Renal pelvis (tissue), 4 donors: ENCODE data around the gene FBXO48. TPM values are rescaled to one million over a fixed set of nuclear protein-coding genes. Genes with fewer than 3 reads are reported as not detected.
"Not testable (repeated sequence)": the region's sequence is repeated elsewhere in the genome, so short reads cannot be mapped to it uniquely, and the experiment has no call there.

ENCODE experiments used
- DNase-seq: peaks from one replicate; pipeline ENCODE4 v3.0.0-alpha.2; 2013
- polyA plus RNA-seq, 3 donors: library from polyadenylated mRNA; unstranded; fragments of 120-200 nt; gene quantifications; one replicate each; pipeline ENCODE4 v1.2.1, GENCODE V29; 2013; ENCODE audit not compliant: insufficient read length in 3 of 3

Gene FBXO48
- polyA plus RNA-seq, 3 donors, result 1.7 to 2.5 (median 2.3) TPM

DNA sequence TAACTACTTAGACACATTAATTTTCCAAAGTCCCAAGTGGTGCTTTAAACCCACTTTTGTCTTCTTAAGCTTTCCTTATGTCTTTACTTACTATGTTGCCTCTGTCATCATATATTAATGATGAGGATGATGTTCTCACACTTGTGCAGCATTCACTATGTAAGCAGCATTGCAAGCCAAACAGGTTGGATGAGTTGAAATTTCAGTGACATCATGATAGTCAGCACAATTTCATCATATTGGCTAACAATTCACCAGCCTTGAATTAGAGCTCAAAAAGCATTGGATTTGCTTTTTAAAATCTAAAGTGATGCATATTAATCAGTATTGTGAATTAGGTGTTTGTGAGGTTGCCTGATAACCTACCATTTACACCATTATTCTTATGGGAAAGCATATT is 8.0 kb upstream of the FBXO48 start:
- no peak for DNase-seq

DNA sequence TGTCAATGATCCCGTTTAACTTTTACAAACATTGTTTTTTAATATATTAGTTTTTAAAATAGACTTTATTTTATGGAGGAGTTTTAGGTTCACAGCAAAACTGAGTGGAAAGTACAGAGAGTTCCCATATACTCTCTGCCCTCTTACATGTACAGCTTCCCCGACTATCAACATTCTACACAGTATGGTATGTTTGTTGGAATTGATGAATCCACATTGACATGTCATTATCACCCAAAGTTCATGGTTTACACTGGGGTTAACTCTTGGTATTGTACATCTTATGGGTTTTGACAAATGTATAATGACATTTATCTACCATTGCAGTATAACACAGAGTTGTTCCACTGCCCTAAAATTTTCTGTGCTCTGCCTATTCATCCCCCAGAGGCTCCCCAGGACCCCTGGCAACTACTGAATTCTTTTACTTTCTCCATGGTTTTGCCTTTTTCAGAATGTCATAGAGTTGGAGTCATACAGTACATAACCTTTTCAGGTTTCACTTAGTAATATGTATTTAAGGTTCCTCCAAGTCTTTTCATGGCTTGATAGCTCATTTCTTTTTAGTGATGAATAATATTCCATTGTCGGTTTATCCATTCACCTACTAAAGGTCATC is 5.8 kb upstream of the FBXO48 start:
- DNase-seq, result no peak

DNA sequence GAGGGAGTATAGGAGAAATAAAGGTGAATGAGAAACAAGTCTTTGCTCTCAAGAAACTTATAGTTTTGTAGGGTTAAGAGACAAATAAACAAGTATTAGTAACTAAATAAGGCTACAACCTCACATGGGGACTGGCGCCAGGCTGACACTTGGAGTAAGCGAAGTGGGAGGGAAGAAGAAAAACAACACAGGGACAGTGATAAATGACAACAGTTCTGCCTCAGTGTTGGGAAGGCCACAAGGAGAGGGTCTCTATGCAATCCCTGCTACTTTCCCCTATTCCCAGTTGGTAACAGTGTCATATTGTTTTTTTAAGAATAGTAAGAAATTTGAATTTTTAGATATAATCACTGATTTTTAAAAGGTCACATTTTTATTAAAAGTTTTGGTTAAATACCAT is 4.3 kb upstream of the FBXO48 start:
- DNase-seq, result no peak

DNA sequence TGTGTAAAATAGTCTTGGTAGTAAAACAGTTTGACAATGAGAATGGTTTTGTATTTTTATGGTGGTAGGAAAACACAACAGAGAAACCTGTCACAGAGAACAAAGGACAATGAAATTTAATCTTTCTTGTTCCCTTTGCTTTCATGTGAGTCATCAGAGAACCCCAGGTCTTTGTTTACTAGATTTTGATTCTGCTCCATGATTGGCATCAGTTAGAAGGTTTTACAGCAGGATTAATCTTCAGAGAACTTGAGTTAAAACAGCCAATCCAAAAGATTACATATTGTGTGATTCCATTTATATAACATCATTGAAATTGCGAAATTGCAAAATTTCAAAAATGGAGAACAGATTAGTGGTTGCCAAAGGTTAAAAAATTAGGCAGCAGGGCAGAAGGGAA is 2.8 kb upstream of the FBXO48 start:
- no peak for DNase-seq

DNA sequence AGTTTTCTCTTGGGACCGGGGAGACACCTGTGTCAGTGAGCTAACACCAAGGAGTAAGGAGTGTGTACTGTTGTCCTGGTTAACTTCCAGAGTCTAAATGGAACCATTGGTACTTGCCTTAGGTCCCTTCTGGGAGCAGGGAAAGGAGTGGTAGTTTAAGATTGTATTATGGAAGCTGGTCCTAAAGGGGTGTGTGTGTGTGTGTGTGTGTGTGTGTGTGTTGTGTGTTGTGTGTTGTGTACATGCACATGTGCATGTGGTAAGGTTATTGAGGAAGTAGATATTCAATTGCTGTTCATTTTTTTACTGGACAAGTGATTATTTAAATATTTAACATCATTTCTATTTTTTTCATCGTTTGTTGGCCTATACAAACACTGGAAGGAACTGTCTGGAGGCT is 1.7 kb upstream of the FBXO48 start:
- no peak for DNase-seq

DNA sequence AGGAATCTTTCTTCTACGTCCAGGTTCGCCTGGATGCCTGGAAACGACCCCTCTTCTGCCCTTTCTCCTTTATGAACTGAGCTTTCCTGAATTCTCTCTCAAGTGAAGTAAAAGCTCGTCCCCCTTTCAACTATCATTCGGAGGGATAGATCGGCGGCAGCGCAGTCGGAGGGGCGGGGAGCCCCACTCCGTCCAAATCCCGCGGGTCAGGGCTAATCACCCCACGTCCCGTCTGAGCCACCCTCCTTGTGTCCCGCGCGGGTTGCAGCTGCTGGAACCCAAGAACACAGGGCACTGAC is 367 bp downstream of the FBXO48 start:
- no peak for DNase-seq

DNA sequence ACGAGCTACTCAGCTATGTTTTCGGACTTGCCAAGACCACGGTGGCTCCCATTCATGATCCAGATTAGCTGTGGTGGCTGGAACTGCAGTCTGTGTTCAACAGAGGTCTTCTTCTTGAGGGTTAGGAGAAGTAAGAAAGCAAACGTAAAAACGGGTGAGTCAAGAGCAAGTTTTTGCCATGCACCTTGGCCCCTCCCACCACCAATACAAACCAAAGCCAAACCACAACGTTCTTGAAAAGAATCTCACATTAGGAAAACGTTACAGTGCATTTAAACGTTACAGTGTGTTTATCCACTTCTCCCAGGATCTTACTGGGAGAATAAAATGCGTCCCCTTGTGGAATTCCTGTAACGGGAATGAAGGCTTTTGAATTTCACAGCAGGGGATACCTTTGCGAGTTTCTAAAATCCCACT is 725 bp downstream of the FBXO48 start:
- no peak for DNase-seq

DNA sequence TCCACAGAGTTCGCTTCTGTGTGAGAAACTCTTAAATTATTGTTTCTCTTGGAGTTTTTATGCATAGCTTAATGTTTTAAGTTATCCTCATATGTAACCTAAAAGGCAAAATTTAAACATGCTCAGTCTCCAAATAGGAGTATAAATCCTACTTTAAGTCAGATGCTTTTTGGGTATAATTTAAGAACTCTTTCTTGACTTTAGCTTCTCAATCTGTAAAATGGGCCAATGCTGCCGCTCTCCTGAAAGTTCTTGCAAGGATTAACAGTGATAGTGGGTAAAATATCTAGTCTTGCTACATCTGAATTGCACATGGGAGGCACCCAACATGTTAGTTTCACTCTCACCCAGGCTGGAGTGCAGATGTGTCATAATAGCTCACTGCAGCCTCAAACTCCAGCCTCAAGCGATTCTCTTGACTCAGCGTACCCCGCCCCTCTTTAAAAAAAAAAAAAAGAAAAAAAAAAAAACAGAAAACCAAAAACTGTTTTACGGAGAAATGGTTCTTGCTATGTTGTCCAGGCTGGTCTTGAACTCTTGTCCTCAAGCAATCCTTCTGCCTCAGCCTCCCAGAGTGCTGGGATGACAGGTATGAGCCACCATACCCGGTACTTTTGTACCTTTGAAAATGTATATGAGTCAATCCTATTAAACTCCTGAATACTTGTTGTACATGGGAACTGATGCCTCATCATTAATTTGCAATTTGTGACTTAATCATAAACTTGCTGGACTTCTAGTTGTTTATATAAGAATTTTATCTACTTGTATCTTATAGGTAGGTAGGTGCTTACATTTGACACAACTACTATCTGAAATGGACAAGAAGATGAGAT is 1.8 kb downstream of the FBXO48 start:
- no peak for DNase-seq

DNA sequence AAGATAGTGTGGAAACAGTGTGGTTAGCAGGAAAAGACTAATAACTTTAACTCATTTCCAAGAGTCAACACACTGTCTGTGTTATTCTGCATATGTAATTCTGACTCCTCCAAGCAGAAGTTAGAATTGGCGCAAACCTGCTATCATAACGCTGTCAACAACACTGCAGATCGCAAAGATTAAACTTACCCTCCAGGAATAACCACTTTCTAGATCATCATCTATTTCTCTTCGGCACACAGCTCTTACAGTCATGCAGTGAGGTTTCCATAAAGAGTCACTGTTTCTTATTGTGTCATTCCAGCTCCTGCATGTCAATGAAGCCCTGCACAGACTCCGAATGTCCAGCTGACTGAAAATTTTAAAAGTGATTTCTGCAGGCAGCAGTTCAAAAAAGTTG is 2.4 kb downstream of the FBXO48 start:
- no peak for DNase-seq

DNA sequence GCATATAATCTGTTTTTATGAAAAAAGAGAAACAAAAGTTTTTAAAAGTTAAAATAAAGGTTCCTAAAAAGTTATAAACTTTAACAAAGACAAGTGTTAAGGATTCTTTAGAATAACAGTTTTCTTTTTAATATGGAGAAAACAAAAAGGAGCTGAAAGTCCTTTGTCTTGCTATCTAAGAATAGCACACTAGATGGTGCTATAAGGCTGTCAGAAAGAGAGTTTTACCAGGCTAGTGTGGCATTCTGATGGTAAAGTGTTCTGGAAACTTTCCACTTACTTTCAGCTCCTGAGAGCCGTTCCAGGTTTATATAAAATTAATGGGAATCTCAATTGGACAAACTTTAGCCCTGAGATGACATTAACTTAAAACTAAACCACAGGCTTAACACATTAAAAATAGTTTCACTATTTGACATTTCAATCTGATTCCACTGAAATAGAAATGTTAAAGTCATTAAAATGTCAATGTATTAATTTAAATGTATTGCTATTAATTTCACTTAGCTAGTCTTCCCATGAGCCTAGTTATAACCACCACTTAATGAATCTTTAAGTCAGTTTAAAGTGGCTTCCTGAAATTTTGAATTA is 3.7 kb downstream of the FBXO48 start:
- no peak for DNase-seq

DNA sequence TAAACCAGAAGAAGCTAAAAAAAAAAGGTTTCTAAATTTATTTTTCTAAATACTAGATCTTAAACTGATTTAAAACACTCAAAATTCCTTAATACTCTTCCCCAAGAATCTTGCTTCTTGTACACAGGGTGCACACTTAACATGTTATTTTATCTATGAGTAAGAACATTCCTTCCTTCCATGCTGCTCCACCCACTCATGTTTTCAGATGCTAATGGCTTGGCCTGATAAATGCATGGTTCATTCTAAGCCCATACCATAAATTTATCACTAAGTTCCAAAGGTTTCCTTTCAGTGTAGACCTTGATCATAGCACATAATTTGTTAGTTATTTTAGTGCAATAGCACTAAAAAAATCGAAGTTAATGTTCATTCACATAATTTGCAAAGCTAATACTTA is 8.1 kb downstream of the FBXO48 start:
- DNase-seq, result no peak

DNA sequence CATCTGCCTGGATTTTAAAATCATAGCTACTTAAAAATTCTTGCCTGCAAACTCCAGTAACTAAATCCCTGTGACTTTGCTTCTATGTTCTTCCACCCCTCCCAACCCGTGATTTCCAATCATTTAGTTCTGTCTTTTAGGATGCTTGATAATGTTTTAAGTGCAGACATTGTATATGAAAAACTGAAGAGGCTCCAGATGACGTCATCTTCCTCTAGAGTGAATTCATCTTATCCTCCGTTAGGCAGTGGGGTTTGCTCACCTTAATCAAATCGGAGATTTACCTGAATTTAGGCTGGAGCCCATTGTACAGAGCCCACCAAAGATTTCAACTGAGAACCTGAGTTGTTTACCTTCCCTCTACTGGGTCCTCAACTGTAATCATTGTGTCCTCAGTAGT is 10.9 kb downstream of the FBXO48 start:
- DNase-seq, result no peak

DNA sequence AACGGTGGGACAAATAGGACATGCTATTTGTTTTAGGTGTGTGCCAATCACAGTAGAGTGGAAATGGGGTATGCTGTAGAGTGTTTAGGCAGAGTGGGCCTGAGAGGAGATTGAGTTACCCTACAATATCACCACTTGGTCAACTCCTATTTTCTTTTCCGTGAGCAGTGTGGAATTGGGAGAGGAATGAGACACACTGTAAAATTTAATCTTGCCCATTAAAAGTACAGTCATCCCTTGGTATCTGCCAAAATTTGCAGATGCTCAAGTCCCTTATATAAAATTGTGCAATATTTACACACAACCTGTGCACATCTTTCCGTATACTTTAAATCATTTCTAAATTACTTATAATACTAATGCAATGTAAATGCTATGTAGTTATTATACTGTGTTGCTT is 12.4 kb downstream of the FBXO48 start:
- no peak for DNase-seq

DNA sequence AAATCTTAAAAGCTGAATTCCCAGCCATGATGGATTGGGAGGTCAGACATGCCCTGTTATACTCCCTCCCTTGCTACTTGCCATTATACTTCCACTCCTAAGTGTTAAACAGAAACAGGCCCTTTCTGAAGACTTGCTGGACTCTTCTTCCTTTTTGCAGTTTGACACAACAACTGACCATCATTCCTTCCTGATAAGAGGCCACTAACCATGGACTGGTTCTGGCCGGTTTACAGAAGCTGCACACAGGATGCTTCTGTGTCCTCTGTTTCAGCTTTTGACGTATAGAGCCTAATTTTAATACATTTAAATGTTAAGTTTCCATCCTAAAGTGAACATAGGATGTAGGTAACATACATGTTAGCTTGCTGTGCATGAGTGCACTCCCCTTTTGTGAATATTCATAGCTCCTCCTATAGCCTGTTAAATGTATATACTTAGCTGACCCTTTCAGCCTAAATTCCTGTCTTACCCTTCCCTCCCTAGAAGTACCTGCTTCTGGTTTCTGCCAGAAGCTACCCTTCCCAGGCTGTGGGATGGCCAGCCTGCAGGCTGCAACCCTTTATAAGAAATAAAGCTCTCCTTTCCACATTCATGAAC is 13.2 kb downstream of the FBXO48 start:
- no peak for DNase-seq

DNA sequence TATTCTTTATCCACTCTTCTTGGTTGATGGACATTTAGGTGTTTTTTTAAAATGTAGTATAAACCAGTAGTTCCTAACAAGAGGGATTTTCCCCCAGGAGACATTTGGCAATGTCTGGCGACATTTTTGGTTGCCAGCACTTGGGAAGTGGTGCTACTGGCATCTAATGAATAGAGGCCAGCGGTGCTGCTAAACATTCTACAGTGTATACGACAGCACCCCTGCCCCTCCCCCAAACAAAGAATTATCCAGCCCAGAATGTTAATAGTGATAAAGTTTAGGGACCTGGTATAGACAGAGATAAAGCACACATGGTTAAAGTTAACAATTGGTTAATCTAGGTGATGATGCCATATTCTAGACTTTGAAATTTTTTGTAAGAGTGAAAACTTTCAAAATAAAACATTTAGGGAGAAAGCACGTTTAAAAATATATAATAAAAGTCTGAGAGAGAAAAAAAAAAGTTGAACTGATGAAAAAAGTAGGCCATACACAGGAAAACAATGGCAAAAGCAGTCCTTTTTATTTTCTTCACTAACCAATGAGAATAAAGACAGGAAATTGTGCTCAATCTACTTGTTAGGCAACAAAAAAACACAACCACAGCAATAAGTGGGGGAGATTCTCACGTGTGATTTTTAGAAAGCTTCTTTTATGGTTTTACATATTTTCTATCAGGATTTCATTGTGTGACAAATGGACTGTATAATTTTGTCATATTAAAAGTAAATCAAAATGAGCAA is 14.8 kb downstream of the FBXO48 start:
- DNase-seq, result no peak

DNA sequence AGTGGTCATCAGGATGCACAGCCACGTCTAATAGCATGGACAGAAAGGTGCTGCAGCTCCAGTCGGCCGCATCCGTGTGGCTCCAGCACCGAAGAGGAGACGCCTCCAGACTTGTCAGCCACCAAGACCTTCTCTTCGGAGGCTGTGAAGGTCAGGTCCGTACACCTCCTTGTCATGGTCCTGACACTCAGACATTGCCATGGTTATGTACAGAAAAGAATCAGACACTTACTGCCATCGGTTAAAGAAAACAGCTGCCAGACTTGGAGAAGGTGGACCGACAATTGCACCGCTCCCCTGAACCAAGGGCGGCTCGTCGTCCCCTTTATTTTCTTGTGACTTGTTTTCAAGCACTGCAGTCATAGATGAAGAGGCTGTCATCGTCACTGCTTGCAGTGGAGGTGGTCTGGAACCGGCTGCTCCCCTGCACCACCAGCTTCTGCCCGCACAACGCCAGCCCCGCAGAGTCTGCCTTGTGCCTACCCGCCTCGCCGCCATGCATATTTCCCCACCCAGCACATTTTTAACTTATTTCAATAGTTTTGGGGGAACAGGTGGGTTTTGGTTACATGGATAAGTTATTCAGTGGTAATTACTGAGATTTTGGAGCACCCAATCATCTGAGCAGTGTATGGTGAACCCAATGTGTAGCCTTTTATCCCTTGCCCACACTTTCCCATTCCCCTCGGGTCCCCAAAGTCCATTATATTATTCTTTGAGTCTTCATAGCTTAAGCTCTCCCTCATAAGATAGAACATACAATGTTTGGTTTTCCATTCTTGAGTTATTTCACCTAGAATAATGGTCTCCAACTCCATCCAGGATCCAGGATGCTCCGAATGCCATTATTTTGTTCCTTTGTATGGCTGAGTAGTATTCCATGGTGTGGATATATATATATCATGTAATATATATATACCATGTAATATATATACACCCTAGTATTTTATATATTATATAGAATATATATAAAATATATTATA is 18.1 kb downstream of the FBXO48 start:
- no peak for DNase-seq

DNA sequence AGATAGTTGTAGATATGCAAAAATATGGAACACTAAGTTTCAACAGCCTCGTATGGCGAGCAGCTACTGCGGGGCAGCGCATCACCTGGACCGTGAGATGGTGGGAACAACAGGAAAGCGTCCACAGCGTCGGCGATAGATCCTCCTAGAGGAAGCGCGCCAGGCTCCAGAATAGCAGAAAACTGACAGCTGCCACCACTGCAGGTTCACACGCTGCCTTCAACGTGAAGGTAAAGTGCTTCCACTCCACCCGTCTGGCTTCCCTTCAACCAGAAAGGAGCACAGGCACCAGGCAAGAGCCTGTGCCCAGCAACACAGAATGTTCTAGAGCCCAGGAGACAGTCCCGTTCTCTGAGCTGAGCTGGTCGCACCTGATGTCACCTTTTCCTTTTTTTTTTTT is 20.0 kb downstream of the FBXO48 start:
- DNase-seq, result no peak

DNA sequence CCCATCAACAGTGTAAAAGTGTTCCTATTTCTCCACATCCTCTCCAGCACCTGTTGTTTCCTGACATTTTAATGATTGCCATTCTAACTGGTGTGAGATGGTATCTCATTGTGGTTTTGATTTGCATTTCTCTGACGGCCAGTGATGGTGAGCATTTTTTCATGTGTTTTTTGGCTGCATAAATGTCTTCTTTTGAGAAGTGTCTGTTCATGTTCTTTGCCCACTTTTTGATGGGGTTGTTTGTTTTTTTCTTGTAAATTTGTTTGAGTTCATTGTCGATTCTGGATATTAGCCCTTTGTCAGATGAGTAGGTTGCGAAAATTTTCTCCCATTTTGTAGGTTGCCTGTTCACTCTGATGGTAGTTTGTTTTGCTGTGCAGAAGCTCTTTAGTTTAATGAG is 20.7 kb downstream of the FBXO48 start:
- not testable (repeated sequence) for DNase-seq

DNA sequence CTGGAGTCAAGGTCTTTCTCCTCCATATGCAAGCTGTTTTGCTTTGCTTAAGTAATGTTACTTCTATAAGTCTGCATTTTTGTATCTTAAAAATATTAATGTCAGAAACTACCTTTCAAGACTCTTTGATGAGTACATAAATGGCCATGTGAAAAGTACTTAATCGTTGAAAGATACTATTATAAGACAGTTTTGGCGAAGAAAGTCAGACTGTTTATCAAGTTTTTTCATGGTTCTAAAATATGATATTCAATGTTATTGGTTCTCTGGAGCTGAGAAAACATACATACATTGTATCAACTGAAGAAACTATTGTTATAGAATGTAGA is 25.1 kb downstream of the FBXO48 start:
- DNase-seq, result no peak

DNA sequence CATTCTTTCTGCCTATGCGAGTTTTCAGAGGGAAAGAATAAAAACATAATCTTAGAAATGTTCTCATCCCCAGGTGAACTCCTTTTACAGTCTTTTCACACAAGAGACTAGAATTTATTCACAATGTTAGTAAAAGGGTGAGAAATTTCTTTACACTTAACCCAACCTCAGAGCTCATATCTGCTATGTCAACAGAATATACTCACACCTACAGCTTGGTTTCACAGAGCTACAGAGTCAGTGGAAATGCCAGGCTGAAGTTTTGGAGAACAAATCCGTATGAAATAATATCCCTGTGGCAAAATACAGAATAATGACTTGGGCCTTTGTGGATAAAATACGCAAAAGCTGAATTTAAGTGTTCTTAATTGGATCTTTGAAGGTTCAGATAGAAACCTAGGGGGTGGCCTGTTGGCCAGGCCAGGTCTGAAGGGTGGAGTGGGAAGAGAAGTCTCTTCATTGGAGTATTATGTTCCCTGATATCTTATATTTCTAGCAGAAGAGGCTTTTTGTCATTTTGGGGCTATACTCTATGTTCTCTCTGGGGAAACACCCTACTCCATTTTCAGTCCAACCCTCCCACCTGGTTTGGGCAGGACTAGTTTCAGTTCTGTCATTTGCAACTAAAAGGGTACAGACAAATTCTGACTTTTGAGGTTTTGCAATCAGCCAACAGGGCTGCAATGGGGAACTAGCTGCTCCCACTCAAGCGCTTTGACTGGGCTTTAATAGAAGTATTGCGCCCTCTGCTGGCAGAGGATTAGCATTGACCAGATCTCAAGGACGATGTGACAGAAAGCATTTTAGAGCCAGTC is 25.7 kb downstream of the FBXO48 start:
- DNase-seq, result peak; percentile 86
